A673 (cell line): ENCODE results near the gene KIF2A. TPM values are rescaled to one million over a fixed set of nuclear protein-coding genes. Genes with fewer than 3 reads are reported as not detected.

Source experiments
- BruUV-seq: library from RNA; stranded (reverse); fragments of 400-500 nt; replicated peaks from 2 replicates; lab custom pipeline; 2021; lab: Mats Ljungman, UMichigan
- CTCF ChIA-PET: fragments of 300-600 bp; sonication (Branson Sonifier 250); formaldehyde crosslinking; loops from one replicate; lab custom pipeline; 2022; ENCODE audit warnings: antibody characterized with exemption; lab: Charles Lee
- POLR2A ChIA-PET: fragments of 300-600 bp; sonication (Branson Sonifier 250); formaldehyde crosslinking; loops from one replicate; lab custom pipeline; 2022; ENCODE audit warnings: antibody characterized with exemption; ENCODE audit not compliant: low non-redundant PET; lab: Charles Lee
- DNase-seq: peaks from one replicate; pipeline ENCODE4 v3.0.0-alpha.2; 2015; ENCODE audit warnings: low spot score
- H3K27ac ChIP-seq: fragments of 200-600 bp; sonication (generic); 2 replicates; pipeline ENCODE4 v1.5.1; 2016; ENCODE audit warnings: mixed run types, low read depth, mild to moderate bottlenecking, mixed read lengths, antibody characterized with exemption, low read length; ENCODE audit not compliant: poor library complexity, severe bottlenecking
- H3K27me3 ChIP-seq: fragments of 200-600 bp; sonication (generic); replicated peaks from 2 replicates; pipeline ENCODE4 v1.6.1; 2017; ENCODE audit warnings: mixed run types, low read depth, mild to moderate bottlenecking, mixed read lengths, antibody characterized with exemption, low read length; ENCODE audit not compliant: insufficient read depth, poor library complexity
- H3K36me3 ChIP-seq: fragments of 200-600 bp; sonication (generic); 2 replicates; pipeline ENCODE4 v1.6.1; 2016; ENCODE audit warnings: mixed run types, mild to moderate bottlenecking, mixed read lengths, antibody characterized with exemption, low read length; ENCODE audit not compliant: insufficient read depth, poor library complexity, severe bottlenecking
- H3K4me1 ChIP-seq: fragments of 200-600 bp; sonication (generic); 2 replicates; pipeline ENCODE4 v1.6.1; 2017; ENCODE audit warnings: mixed run types, mild to moderate bottlenecking, mixed read lengths, antibody characterized with exemption, low read length; ENCODE audit not compliant: insufficient read depth, poor library complexity, severe bottlenecking
- H3K4me3 ChIP-seq: fragments of 200-600 bp; sonication (generic); 2 replicates; pipeline ENCODE4 v1.5.1; 2016; ENCODE audit warnings: low read depth, mixed run types, mild to moderate bottlenecking, mixed read lengths, low read length; ENCODE audit not compliant: poor library complexity, severe bottlenecking
- H3K9me3 ChIP-seq: fragments of 200-600 bp; sonication (generic); 2 replicates; pipeline ENCODE4 v1.6.1; 2016; ENCODE audit warnings: mixed run types, low read depth, mild to moderate bottlenecking, mixed read lengths, antibody characterized with exemption, low read length; ENCODE audit not compliant: poor library complexity, severe bottlenecking
- CTCF ChIP-seq: fragments of 300-800, 200-600 bp; sonication (generic); conservative IDR thresholded peaks from 2 replicates; pipeline ENCODE4 v1.5.1; 2017; ENCODE audit warnings: low read depth, mild to moderate bottlenecking, antibody characterized with exemption, low read length, moderate library complexity, mixed read lengths
- EZH2 ChIP-seq: fragments of 200-600 bp; sonication (generic); IDR thresholded peaks from 2 replicates; pipeline ENCODE4 v1.6.1; 2017; ENCODE audit warnings: borderline replicate concordance, low read depth, mild to moderate bottlenecking, mixed read lengths, antibody characterized with exemption, low read length; ENCODE audit not compliant: poor library complexity, severe bottlenecking
- intact Hi-C: fragments of 100-400 bp; cut with micrococcal nuclease; formaldehyde crosslinking; loops from one replicate; pipeline ENCODE4 v1.10.0; 2022; ENCODE audit not compliant: unreplicated experiment
- total RNA-seq: library from RNA; stranded (reverse); gene quantifications from 2 replicates; pipeline ENCODE4 v1.2.3, GENCODE V29; 2021

The KIF2A gene
- total RNA-seq, 1 experiment from 2014 or later = 92.4 TPM

- POLR2A ChIA-PET = no interaction called here
- TF ChIP-seq EZH2 (no peak), CTCF (no peak)
These were observed 69.6 kb downstream of the KIF2A start for GRCh38 chr5:62375627-62376026.

GRCh38 chr5:62376064-62376463, 70.1 kb downstream of the KIF2A start:
- peaks cover 67% of the 10 kb centered on the region for H3K36me3 ChIP-seq

More at GRCh38 chr5:62375627-62376026, 69.6 kb downstream of the KIF2A start:
- Histone ChIP-seq H3K4me3 (no peak overlapping the region), H3K27me3 (no peaks in the 10 kb centered on the region), H3K9me3 (no peaks in the 10 kb centered on the region), H3K27ac (no peak overlapping the region), H3K36me3 (peaks cover 63% of the 10 kb centered on the region), H3K4me1 (no peaks in the 10 kb centered on the region)
- intact Hi-C loops = no loop called here
- no TSS peak for BruUV-seq
- CTCF ChIA-PET = no interaction called here
- DNase-seq = no peak

GRCh38 chr5:62385131-62385530, 79.1 kb downstream of the KIF2A start:
- ChIA-PET POLR2A (no interaction called here), CTCF (no interaction called here)
- DNase-seq = no peak
- TF ChIP-seq CTCF (no peak), EZH2 (no peak)
- no TSS peak for BruUV-seq
- H3K27ac ChIP-seq = no peak overlapping the region
- intact Hi-C loops = no loop called here
- peaks cover 88% of the 10 kb centered on the region for H3K36me3 ChIP-seq
- no peaks in the 10 kb centered on the region for H3K4me1 ChIP-seq
- no peak overlapping the region for H3K4me3 ChIP-seq
- no peaks in the 10 kb centered on the region for H3K27me3 ChIP-seq
- no peaks in the 10 kb centered on the region for H3K9me3 ChIP-seq

More at GRCh38 chr5:62376064-62376463, 70.1 kb downstream of the KIF2A start:
- Histone ChIP-seq H3K4me1 (no peaks in the 10 kb centered on the region), H3K4me3 (no peak overlapping the region), H3K27ac (no peak overlapping the region), H3K9me3 (no peaks in the 10 kb centered on the region), H3K27me3 (no peaks in the 10 kb centered on the region)
- intact Hi-C loops = no loop called here
- ChIA-PET CTCF (no interaction called here), POLR2A (no interaction called here)
- TF ChIP-seq CTCF (no peak), EZH2 (no peak)
- no peak for DNase-seq
- BruUV-seq = no TSS peak
